Right cardiac atrium (tissue), 5 donors: Measurements from ENCODE around the gene TEX38. TPM values are rescaled to one million over a fixed set of nuclear protein-coding genes. Genes with fewer than 3 reads are reported as not detected.
"Not testable (repeated sequence)": the region's sequence is repeated elsewhere in the genome, so short reads cannot be mapped to it uniquely, and the experiment has no call there.

Experiments used
- ATAC-seq, 2 donors: fragments of 200-7000 bp; cut with Tn5 transposase; one replicate each; pipeline versions ENCODE4 v1.8.0 to v1.9.1; 2020; ENCODE audit warnings: moderate library complexity in 2 of 2, mild to moderate bottlenecking in 1 of 2
- DNase-seq, 3 donors: peaks; one replicate each; pipeline ENCODE4 v3.0.0-alpha.2; 2020
- H3K27ac ChIP-seq: one replicate; pipeline ENCODE4 v1.5.1; 2013; ENCODE audit warnings: mild to moderate bottlenecking, low read length, control low read depth, moderate library complexity
- H3K27me3 ChIP-seq: one replicate; pipeline ENCODE4 v1.6.1; 2013; ENCODE audit not compliant: control insufficient read depth, insufficient read depth
- H3K4me1 ChIP-seq: one replicate; pipeline ENCODE4 v1.6.1; 2013; ENCODE audit warnings: low read length; ENCODE audit not compliant: control insufficient read depth, insufficient read depth
- H3K4me3 ChIP-seq: one replicate; pipeline ENCODE4 v1.5.1; 2013; ENCODE audit warnings: low read length, control low read depth
- H3K9me3 ChIP-seq: one replicate; pipeline ENCODE4 v1.6.1; 2013; ENCODE audit warnings: low read length; ENCODE audit not compliant: control insufficient read depth
- WGBS: extraction: QIAGEN DNeasy Blood & Tissue Kit; methylation state at CpG from one replicate; pipeline ENCODE4 v1.1.7; 2013; 5-methylcytosine and 5-hydroxymethylcytosine counted together
- intact Hi-C, 4 donors: fragments of 100-400 bp; cut with DNase I; formaldehyde crosslinking; loops; one replicate each; pipeline versions ENCODE4 v1.11.0 to v1.14.0; 2022 to 2023
- polyA plus RNA-seq: library from polyadenylated mRNA; stranded (reverse); fragments of 200-250 nt; gene quantifications from one replicate; pipeline ENCODE4 v1.2.3, GENCODE V29; 2013
- total RNA-seq, 4 donors: library from RNA; stranded (reverse); fragmentation: NEBNext Ultra II Directional; extraction: Animal tissue kit (Norgen Biotek cat#: 25700); gene quantifications; one replicate each; pipeline ENCODE4 v1.2.1, GENCODE V29; 2021
- donor health status: healthy with polysubstance abuse.
- donor health status: DM: no; HTN: yes; CAD: no.
- donor health status: DM: no; HTN: no; CAD: no.
- donor health status: DM: no; HTN: yes; CAD: no; lungs with severe emphysema.
- donor health status: DM: yes; HTN: yes; CAD: no.

TEX38 gene
- total and polyA plus RNA-seq, 5 donors: 0.14 TPM; not detected in 4

DNA sequence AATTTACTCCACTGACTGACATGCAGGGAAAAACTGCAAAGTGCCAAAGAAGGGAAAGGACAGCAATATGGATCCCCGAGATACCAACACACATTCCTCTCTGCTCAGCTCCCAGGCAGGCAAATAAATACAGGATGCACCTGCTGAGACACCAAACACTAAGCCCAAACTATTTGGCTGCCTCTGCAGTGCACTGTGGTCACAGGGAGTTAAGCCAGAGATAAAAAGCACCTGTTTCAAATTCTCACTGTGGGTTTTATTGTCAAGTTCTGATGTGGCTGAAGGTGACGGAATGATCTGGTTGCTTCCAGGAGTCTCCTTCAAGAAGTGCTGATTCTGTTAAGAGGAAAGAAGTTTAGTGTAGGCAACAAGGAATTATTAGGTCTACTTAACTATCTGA is 17.7 kb downstream of the TEX38 start:
- 71% methylated on average over 2 of the region's 2 CpGs for WGBS
- no peak overlapping the region for H3K27ac ChIP-seq
- ATAC-seq: no peak
- no peak overlapping the region for H3K4me3 ChIP-seq
- H3K27me3 ChIP-seq: no peaks in the 10 kb centered on the region
- H3K4me1 ChIP-seq: peaks cover 6% of the 10 kb centered on the region
- no peak for DNase-seq
- intact Hi-C loops: no loop called here
- no peaks in the 10 kb centered on the region for H3K9me3 ChIP-seq

DNA sequence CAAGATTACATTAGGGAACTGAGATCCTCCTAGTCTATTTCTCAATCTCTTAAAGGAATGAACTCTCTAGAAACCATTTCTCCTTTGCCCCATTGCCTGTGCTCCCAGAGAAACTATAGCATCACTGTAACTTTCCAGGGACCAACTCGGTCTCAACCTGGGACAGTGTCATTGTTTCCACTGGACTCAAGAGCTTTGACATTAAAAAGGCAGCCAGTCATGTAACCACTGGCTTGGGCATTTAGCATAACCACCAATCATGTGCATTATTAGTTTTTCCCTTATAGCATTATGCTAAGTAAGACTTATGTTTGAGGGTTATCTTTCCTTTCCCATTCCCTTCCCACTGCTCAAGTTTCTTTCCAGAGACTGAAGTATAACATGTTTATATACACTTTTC is 18.2 kb downstream of the TEX38 start:
- WGBS: 88% methylated on average over 1 of the region's 1 CpG
- intact Hi-C loops: no loop called here
- Histone ChIP-seq H3K4me3 (no peak overlapping the region), H3K27ac (no peak overlapping the region), H3K4me1 (peaks cover 6% of the 10 kb centered on the region), H3K27me3 (no peaks in the 10 kb centered on the region), H3K9me3 (no peaks in the 10 kb centered on the region)
- ATAC-seq (no peak), DNase-seq (no peak)

DNA sequence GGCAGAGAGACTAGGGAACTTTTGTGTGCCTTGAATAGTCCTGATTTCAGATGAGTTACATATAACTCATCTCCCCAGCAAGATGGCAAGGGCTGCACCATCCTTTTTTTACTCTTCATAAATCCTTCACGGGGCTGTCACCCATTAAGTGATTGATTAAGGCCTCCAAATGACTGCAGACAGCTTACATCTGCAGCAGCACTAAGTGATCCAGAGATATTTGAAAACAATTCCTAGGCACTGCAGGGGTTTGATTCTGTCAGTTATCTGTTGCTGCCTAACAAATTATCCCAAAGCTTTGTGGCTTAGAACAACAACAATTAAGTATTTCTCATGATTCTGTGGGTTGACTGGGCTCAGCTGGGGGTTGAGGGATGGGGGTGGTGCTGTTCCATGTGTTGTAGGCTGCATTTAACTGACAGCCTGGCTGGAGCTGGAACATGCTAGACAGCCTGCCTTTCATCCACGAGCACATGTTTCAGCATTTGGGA is 19.3 kb downstream of the TEX38 start:
- ATAC-seq (no peak), DNase-seq (no peak)
- intact Hi-C loops: no loop called here
- 84% methylated on average over 2 of the region's 2 CpGs for WGBS
- Histone ChIP-seq H3K27ac (no peak overlapping the region), H3K4me1 (peaks cover 6% of the 10 kb centered on the region), H3K27me3 (no peaks in the 10 kb centered on the region), H3K9me3 (no peaks in the 10 kb centered on the region), H3K4me3 (no peak overlapping the region)

DNA sequence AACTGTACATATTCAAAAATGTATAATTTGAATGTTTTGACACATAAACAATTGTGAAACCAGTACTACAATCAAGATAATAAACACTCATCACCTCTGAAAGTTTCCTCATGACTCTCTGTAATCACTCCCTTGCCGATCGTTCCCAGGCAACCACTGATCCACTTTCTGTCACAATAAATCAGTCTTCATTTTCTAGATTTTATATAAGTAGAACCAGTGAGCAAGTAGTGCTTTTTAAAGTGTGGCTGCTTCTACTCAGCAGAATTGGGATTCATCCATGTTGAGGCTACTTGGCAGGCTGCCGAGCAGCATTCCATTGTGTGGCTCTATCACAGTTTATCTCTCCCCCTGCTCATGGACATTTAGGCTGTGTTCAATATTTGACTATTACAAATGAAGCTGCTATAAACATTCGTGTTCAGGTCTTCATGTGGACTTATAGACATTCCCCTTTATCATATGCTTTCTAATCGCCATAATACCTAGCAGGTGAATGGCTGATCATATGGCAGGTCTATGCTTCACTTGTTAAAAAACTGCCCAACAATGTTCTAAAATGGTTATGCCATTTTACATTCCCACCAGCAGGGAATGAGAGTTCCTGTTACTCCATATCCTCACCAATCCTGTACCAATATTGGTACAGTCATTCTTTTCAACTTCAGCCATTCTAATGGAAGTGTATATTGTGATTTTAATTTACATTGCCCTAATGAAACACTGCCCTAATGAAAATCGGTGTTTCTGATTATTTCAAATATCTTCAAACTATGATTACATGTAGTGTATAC is 20.5 kb downstream of the TEX38 start:
- Histone ChIP-seq H3K4me3 (no peak overlapping the region), H3K27ac (no peak overlapping the region), H3K27me3 (no peaks in the 10 kb centered on the region), H3K9me3 (no peaks in the 10 kb centered on the region), H3K4me1 (peaks cover 6% of the 10 kb centered on the region)
- intact Hi-C loops: no loop called here
- whole genome bisulfite sequencing: 55% methylated on average over 6 of the region's 6 CpGs
- peak; percentile 28 to 44 for ATAC-seq
- DNase-seq: peak; percentile 30 to 80 (median 60)

DNA sequence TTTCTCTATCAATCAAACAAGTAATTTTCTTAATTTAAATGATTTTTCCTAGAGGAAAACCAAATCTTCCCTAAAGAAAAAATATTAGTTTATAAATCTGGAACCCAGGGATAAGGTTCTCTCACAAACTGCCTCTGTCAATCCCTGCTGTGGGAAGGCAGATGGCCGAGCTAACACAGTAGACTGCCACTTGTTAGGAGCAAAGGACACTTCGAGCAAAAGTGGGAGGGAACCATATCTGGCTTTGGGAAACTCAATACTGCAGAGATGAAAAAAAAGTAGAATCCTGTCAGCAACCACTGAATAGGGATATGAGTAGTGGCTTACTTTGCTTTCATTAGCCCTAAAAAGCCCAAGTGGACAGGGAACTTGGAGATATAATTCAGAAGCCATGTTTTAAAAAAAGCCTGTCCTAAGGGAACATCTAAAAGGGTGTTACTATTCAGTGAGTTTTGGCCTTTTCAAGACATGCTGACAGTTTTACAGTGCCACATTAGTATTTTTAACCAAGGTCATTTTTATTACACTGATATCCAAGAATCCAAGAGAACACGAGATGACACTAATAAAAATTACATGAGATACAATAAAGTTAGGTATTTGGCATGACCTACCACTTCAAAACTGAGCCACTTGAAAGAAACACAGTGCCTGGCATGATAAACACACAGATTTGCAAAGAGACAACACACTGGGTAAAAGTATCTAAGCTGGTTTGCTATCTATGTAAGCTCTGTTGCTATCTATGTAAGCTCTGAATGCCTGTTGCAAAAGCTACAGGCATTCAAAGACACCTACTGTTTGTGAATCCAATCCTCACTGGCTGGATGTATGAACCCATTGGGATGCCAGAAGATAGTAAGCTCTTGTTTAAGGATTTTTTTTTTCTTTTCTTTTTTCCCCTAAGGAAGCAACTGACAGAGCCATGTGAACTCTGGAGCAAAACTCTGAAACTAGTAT is 21.4 kb downstream of the TEX38 start:
- DNase-seq: no peak
- H3K4me3 ChIP-seq: no peak overlapping the region
- ATAC-seq: peak; percentile 48 to 63
- H3K4me1 ChIP-seq: peaks cover 4% of the 10 kb centered on the region
- intact Hi-C loops: no loop called here
- no peaks in the 10 kb centered on the region for H3K9me3 ChIP-seq
- H3K27ac ChIP-seq: peak overlapping the region; percentile 72
- WGBS: 48% methylated on average over 3 of the region's 3 CpGs
- no peaks in the 10 kb centered on the region for H3K27me3 ChIP-seq

DNA sequence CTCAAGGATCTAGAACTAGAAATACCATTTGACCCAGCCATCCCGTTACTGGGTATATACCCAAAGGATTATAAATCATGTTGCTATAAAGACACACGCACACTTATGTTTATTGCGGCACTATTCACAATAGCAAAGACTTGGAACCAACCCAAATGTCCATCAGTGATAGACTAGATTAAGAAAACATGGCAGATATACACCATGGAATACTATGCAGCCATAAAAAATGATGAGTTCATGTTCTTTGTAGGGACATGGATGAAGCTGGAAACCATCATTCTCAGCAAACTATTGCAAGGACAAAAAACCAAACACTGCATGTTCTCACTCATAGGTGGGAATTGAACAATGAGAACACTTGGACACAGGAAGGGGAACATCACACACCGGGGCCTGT is 23.0 kb downstream of the TEX38 start:
- H3K4me3 ChIP-seq, H3K9me3 ChIP-seq, H3K27me3 ChIP-seq, ATAC-seq, DNase-seq, H3K4me1 ChIP-seq, H3K27ac ChIP-seq, intact Hi-C loops: not testable (repeated sequence)
- 96% methylated on average over 4 of the region's 4 CpGs for WGBS

DNA sequence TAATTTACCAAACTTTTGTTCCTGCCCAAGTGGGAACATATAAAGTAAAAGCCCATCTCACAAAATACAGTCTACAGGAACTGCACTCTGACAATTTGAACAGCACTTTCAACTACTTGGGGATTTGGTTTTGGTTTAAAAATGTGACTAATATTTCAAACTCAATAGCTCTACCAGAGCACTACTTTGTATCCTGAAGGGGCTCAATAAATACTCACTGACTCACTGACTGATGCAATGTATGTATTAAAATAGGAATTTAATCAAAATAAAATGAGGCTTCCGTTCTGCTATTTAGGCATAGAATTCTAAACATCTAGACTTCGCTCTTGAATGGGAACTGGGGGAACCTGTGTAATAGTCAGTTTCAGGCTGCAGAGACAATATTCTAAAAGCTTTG is 25.4 kb downstream of the TEX38 start:
- Histone ChIP-seq H3K4me3 (no peak overlapping the region), H3K4me1 (peaks cover 2% of the 10 kb centered on the region), H3K27ac (no peak overlapping the region), H3K27me3 (no peaks in the 10 kb centered on the region), H3K9me3 (no peaks in the 10 kb centered on the region)
- no peak for DNase-seq
- intact Hi-C loops: no loop called here
- 94% methylated on average over 2 of the region's 2 CpGs for WGBS
- ATAC-seq: no peak

DNA sequence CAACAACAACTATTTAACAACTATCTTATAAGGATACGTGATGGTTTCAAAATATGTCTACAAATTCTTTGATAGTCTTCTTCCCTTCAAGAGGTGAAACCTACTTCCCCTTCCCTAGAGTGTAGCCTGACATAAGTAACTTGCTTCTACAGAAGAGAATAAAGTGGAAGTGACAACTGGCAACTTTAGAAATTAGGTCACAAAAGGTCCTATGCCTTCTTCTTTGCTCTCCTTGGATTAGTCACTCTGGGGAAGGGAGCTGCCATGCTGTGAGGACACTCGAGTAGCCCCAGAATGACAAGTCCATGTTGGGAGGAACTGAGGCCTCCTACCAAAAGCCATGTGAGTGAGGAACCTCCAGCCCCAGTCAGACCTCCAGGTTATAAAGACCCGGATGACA is 28.0 kb downstream of the TEX38 start:
- no peak for ATAC-seq
- Histone ChIP-seq H3K4me1 (no peaks in the 10 kb centered on the region), H3K27ac (no peak overlapping the region), H3K4me3 (no peak overlapping the region), H3K27me3 (no peaks in the 10 kb centered on the region), H3K9me3 (no peaks in the 10 kb centered on the region)
- intact Hi-C loops: no loop called here
- DNase-seq: no peak
- 71% methylated on average over 3 of the region's 3 CpGs for WGBS

DNA sequence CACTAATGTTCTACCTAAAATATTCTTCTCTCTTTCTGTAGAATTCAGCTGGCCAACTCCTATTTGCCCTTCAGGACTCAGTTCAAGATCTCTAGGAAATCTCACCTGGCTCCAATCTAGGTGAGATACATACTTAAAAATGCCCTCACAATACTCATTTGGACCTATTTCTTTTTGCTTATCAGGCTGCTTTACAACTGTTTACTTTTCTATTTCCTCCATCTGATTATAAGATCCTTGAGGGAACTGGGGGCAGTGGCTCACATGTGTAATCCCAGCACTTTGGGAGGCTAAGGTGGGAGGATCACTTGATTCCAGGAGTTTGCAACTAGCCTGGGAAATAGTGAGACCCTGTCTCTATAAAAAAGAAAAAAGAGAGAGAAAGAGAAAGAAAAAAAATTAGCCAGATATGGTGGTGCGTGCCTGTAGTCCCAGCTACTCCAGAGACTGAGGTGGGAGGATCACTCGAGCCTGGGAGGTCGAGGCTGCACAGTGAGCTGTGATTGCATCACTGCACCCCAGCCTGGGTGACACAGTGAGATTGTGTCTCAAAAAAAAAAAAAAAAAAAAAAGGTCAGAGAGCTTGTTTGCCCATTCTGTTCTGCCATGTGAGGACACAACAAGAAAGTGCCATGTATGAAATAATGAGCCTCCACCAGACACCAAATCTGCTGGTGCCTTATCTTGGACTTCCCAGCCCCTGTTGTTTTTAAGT is 32.4 kb downstream of the TEX38 start:
- WGBS: 88% methylated on average over 3 of the region's 3 CpGs
- H3K27me3 ChIP-seq: no peaks in the 10 kb centered on the region
- intact Hi-C loops: no loop called here
- H3K4me1 ChIP-seq: no peaks in the 10 kb centered on the region
- DNase-seq (no peak), ATAC-seq (no peak)
- H3K27ac ChIP-seq: no peak overlapping the region
- H3K4me3 ChIP-seq: no peak overlapping the region
- no peaks in the 10 kb centered on the region for H3K9me3 ChIP-seq

DNA sequence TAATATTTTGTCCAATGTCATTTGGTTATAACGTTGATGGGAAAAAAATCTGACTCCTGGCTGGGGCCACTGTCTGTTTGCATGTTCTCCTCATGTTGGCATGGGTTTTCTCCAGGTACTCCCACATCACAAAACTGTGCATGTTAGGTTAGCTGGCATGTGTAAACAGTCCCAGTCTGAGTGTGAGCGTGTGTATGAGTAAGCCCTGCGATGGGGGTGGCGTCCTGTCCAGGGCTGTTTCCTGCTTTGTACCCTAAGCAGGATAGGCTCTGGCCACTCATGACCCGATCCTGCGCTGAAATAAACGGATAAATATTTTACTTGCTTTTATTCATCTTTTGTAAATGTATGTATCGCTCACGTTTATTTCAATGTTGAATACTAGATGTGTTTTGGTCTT is 33.8 kb downstream of the TEX38 start:
- H3K4me3 ChIP-seq: no peak overlapping the region
- H3K4me1 ChIP-seq: no peaks in the 10 kb centered on the region
- no peaks in the 10 kb centered on the region for H3K9me3 ChIP-seq
- DNase-seq: no peak
- H3K27ac ChIP-seq: no peak overlapping the region
- intact Hi-C loops: no loop called here
- no peak for ATAC-seq
- H3K27me3 ChIP-seq: no peaks in the 10 kb centered on the region
- WGBS: 80% methylated on average over 9 of the region's 9 CpGs
